ENCODE measurements around the gene DNAAF8.
"Not testable (repeated sequence)": the region's sequence is repeated elsewhere in the genome, so short reads cannot be mapped to it uniquely, and the experiment has no call there.

The DNAAF8 gene

DNA sequence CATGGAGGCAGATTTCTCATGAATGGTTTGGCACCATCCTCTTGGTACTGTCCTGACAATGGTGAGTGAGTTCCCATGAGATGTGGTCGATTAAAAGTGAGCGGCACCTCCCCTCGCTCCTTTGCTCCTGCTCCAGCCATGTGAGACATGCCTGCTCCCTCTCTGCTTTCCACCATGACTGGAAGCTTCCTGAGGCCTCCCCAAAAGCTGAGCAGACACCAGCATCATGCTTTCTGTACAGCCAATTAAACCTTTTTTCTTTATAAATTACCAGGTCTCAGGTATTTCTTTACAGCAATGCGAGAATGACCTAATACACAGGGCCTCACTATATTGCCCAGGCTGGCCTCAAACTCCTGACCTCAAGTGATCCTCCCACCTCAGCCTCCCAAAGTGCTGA lies 20.5 kb downstream of the DNAAF8 start:
- DNase-seq = no peak

DNA sequence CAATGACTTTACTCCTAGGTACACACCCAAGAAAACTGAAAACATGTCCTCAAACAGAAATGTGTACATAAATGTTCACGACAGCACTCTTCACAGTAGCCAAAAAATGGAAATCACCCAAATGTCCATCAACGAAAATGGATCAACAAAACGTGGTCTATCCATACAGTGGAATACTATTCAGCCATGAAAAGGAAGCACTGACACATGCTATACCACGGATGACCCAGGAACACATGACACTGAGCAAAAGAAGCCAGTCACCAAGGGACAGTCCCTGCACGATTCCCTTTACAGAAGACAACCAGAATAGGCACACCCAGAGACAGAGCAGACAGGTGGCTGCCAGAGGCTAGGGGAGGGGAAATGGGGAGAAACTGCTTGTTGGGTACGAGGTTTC lies 21.4 kb downstream of the DNAAF8 start:
- no peak for DNase-seq

GRCh38 chr16:4760221-4760910 lies 26.0 kb downstream of the DNAAF8 start:
- DNase-seq = no peak

- no peak for DNase-seq
Observed at GRCh38 chr16:4762205-4762604, 27.9 kb downstream of the DNAAF8 start.

DNA sequence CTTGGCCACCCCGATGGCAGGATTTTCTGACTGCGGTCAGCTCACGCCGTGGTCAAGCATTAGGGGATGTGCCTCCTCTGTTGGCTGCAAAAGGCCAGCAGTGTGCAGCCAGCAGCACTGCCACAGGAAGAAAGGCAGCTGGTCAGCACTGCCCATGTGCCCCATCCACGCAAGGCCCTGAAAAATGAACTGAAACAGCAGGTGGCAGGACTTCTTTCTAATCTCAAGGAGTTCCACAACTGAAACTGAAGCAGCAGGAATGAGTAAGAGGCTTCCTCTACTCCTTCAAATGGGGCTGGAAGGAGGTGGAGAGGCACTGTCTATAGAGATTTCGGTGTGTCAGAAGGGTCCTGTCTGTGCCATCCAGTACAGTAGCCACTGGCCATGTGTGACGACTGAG lies 29.5 kb downstream of the DNAAF8 start:
- DNase-seq = no peak

DNA sequence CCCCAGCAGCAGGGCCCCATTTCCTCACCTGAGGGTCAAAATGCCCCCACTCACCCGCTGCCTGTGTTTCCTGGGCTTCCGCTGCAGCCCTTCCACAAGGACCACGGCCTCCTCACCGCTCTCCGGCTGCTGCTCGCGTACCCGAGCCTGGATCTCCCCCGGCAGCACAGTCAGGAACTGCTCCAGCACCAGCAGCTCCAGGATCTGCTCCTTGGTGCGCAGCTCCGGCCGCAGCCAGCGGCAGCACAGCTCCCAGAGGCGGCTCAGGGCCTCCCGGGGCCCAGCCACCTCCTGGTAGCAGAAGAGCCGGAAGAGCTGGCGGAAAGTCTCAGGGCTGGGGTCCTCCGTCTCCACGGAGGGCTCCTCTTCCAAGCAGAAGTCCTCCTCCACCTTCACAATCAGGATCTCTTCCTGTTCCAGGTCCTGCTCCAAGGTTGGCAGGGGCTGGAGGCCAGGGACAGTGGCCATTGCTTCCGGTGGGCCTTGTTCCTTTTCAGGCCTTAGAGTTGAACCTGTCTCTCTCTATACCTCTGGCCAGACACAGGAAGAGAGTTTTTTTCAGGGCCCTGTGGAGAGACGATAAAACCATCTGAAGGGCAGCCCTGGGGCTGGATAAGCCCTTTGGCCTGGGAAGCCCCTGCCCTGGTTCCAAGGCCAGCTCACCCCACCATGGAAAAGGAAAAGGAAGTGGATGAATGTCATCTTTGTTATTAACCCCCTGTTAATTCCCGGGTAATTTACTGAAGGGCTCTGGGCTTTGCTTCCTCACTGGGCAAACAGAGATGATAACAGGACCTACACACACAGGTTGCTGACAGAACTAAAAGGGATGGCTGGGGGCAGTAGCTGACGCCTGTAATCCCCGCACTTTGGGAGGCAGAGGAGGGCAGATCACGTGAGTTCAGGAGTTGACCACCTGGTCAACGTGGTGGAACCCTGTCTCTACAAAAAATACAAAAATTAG lies 31.5 kb downstream of the DNAAF8 start:
- no peak for DNase-seq

- DNase-seq = peak; percentile 66
Observed at GRCh38 chr16:4766875-4767628, 32.7 kb downstream of the DNAAF8 start, which contains the start of gene ZNF500. Gene ZNF500 (minus strand): TSS chr16:4767162. CDS start chr16:4765978, 1,184 bp downstream.

GRCh38 chr16:4767872-4768548 lies 33.7 kb downstream of the DNAAF8 start:
- DNase-seq = no peak

- DNase-seq = peak; percentile 72
Observed at GRCh38 chr16:4768549-4769305, 34.4 kb downstream of the DNAAF8 start.

DNA sequence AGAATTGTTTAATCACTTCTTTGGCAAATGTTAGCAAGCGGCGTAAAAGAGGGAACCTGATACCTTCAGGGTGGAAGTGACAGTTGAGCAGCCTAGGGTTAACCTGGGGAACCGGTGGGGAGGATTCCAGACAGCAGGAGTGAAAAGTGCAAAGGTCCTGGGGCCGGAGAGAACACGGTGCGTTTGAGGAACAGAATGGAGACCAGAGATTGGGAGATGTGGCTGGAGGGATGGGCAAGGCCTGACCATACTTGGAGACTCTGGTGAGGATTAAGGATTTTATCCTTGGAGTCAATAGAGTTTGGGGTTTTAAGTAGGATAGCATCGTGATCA lies 34.9 kb downstream of the DNAAF8 start:
- no peak for DNase-seq

DNA sequence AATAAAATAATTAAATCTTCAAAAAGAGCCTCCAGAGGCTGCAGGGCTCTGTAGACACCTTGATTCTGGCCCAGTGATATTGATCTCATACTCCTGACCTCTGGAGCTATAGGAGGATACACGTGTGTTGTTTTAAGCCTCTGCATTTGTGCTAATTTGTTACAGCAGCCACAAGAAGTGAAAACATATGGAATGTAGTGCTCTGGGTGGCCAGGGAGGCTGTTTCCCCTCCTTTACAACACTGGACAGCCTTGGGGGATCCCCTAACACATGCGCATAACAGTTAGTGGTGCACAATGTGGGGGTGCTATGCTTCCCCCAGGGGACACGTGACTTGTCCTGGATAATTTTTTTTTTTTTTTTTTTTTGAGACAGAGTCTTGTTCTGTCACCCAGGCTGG lies 37.3 kb downstream of the DNAAF8 start:
- no peak for DNase-seq

- no peak for DNase-seq
Observed at GRCh38 chr16:4772351-4772750, 38.0 kb downstream of the DNAAF8 start.

- no peak for DNase-seq
Observed at GRCh38 chr16:4775005-4775404, 40.7 kb downstream of the DNAAF8 start.

DNA sequence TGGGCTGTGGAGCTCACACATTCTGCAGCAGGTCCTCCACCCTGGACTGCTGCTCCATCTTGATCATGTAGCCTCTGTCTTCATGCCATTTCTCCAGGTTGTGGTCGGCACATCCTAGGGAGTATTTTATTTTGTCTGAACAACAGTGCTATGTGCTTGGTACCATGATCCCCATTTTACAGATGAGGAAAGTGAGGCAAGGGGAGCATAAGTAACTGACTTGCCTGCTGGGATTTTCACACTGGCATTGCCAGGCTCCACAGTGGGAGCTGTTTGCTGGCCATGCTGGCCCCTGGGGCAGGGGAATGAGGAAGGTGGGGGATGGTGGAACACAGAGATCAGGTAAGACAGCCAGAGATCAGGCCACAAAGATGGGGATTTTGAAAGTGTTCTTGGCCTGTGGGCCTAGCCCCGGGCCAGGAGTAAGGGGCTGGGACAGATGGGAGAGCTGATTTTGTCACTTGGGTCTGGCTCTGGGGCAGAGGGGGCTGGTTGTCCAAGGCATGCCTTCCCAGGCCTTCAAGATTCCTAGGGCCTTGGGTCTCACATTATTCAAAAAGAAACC lies 41.9 kb downstream of the DNAAF8 start:
- DNase-seq = no peak

GRCh38 chr16:4777339-4778049 lies 43.2 kb downstream of the DNAAF8 start:
- DNase-seq = no peak

DNA sequence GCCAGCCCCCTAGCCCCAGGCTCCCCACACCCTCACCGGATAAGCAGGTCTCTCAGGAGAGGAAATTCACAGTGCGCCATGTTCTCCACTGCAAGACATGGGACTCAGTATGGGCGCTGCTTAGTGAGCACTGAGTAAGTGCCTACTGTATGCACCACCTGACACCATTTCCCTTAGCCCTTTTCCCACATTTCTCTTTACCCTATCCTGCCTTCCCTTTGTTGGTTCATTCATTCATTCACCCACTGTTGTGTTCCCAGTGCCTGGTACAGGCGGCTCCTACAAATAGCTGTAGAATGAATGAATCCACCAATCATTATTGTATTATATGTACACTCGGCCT lies 43.7 kb downstream of the DNAAF8 start:
- no peak for DNase-seq

GRCh38 chr16:4780235-4780634 lies 45.9 kb downstream of the DNAAF8 start:
- DNase-seq = no peak

DNA sequence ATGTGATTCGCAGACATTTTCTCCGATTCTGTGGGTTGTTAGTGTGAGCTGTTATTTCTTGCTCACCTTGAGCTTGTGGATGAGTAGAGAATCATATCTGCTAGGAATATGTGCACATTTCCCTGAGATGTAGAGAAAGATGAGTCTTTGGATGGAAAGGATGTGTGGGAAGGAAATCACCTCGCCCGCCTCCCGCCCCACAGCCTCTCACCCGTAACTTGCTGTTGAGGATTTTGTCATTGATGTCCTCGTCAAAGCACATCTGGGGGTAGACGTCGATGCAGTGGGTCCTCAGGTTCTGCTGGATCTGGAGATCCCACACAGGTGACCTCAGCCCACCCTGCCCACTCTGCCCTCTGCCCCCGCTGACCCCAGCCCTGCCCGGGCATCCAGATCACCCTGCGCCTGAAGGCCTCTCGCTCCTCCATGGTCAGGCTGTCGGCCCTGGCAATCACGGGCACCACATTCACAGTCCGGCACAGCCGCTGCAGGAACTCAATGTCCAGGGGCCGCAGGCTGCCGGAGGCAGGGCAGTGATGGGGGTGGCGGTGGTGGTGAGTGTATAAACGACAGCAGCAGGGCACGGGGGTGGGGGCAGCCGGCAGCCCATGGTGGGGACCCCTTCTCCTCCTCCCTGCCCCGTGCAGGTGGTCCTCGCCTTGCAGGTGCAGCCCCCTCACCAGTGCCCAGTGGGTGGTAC lies 49.1 kb downstream of the DNAAF8 start:
- no peak for DNase-seq

DNA sequence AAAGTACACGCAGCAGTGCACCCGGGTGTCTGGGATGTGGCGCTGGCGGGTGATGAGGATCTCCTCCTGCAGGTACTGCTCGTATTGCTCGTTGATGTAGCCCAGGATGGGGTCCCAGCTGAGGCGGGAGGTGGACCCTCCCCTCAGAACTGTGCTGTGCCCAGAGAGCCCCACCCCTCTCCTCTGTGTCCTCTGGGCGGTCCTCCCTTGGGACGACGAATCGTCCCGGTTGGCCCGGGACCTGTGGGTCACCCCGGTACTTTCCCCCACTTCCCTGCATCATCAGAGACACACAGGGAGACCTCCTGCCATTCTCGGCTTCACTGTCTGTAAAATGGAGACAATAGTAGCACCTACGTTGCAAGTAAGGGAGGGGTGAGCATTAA lies 49.6 kb downstream of the DNAAF8 start:
- no peak for DNase-seq

- DNase-seq = not testable (repeated sequence)
Observed at GRCh38 chr16:4784444-4784987, 50.2 kb downstream of the DNAAF8 start.

All from NCI-H2029 treated with DMSO at 0.1 percent for 48 hours (cell line).